ENCODE results near the gene PSMB5.

PSMB5 gene

DNA sequence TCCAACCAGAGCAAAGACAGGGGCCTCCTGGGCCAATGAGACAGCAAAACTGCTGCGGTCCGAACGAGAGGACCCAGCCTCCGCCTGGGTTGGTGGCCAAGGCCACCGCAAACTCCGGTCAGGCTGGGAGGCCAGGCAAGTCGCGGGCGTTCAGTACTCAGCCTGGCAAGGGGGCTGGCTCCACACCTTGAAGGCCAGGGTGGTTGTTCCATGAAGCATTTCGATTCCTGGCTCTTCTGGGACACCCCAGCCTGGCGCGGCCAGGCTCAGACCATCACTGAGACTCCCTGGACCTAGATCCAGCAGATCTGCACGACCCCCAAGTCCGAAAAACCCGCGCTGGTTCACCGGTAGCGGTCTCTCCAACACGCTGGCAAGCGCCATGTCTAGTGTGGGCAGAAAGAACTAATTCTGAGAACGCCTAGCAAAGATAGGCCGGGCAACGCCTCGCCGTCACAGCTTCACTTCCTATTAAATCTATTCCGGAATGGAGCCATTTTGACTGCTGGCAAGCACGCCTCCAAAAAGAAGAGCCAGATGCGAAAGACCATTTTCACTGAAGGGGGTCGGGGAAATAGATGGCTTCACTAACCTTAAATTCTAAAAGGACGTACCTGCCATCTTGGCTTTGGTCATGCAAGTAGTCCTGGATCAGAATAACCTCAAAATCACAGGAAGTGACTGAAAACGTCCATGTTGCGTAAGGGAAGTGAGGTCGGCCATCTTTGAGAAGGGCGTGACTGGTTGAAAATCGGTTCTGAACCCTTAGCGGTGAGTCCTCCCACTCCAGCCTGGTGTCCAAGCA, at the start of gene PSMB5:
Gene PSMB5, minus strand, starts transcription at position 403 of the 805 bp plus-strand sequence. Its CDS starts 19 bp downstream, at position 384.
- no peak for DNase-seq

DNA sequence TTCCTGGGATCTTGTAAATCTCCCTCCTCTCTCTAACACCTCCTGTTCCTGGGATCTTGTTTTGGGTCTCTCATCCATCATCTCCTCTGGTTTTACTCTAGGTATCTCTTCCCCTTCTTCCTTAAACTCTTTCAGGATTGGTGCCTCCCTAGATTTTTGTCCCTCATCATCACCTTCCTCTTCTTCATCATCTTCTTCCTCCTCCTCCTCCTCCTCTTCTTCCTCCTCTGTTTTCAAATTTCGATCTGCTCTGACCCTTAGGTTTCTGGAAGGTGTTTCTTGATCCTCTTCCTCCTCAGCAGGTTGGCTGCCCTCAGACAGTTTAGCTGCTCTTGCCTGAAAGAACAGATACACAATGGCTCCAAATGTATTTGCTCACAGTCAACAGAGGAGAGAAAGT, 45.8 kb upstream of the PSMB5 start:
- DNase-seq, result no peak

DNA sequence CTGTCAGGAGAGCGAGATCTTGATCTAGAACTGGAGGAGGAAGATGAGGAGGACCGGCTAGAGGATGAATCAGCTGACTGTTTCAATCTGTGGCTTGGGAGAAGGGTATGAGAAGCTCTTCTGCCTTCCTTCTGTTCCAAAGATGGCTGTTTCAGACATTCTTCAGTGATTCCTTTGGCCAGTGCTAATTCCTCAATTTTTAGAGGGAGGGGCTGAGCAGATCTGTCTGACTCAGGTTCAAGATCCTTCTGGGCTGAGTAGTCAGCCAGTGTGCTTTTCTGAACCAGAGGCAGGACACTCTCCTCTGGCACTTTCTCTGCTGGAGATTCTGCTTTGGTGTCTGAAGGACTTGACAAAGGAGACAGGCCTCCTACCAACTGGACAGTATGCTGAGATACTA, 45.0 kb upstream of the PSMB5 start:
- no peak for DNase-seq

DNA sequence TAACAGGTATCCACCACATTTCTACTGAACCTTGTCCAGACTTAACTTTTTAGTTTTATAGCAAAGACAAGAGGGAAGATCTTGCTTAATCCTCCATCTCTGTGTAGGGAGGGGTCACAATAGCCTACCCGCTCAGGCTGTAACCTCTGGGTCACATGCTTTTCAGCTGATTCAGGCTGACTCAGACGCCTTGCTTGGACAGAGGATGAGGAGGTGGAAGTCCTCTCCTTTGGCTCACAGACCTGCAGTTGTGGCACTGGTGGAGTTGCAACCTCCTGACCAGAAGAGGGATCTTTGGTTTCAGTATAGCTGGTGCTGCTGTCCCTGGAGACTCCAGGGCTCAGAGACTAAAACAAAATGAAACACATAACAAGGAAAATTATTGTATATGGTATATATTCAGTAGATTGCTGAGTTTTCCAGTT, 44.0 kb upstream of the PSMB5 start:
- no peak for DNase-seq

DNA sequence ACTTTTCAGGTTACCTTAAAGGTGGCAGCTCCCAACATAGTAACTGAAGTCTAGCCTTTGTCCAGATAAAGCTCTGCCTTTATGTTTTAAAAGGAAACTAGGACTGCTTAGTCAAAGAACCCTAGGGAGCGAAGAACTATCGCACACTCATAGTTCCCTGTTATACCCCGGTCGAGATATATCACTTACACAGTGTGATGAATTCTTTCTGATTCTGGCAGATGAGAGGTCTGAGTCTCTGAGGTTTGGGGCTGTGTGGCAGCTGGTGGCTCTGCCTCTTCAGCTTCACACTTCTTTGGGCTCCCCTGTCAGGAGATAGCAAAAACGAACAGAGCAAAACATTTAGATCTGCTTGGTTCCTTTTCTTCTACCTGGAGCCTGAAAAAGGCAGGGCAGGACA, 43.3 kb upstream of the PSMB5 start:
- no peak for DNase-seq

DNA sequence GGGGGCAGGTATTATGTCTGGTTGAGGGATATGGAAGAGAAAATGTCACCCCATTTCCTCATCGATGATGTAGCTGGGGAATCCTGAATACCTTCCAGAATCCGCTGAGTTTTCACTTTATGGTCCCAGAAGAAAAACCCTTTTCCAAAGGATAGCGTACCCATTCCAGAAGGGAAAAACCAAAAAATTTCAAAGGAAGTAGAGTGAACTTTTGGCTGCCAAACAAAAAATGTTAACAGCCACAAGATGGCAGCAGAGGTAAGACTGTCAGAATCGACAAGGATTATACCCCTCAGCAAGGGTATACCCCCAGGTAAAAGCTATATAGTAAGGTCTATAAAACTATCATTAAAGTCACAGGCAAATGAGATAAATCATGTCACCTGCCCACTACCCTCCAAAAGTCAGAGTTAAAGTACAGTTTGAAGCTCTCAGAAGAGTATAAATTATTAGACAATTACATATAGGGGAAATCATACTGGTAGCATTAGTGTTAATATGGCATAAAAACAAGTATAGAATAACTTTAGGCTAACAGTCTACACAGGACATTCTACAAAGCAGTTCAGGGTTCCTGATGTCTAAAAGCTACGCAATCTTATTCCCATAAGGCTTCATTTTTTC, 42.2 kb upstream of the PSMB5 start:
- no peak for DNase-seq

DNA sequence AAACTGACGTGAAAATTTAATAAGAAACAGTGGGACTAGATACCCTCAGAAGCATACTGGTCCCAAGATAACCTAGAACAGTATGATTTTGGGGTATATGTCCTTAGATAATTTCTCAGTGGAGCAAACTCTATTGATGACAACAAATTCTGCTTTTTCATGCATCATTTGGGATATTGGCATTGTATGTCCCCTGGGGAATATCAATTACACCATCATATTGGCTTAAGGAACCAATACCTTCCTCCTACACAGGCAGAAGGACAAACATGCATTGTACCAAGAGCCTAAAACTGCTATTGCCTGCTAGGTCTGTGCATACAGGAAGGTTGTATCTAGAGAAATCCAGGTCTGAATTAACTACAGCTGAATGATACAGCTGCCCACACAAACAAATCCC, 40.2 kb upstream of the PSMB5 start:
- no peak for DNase-seq

DNA sequence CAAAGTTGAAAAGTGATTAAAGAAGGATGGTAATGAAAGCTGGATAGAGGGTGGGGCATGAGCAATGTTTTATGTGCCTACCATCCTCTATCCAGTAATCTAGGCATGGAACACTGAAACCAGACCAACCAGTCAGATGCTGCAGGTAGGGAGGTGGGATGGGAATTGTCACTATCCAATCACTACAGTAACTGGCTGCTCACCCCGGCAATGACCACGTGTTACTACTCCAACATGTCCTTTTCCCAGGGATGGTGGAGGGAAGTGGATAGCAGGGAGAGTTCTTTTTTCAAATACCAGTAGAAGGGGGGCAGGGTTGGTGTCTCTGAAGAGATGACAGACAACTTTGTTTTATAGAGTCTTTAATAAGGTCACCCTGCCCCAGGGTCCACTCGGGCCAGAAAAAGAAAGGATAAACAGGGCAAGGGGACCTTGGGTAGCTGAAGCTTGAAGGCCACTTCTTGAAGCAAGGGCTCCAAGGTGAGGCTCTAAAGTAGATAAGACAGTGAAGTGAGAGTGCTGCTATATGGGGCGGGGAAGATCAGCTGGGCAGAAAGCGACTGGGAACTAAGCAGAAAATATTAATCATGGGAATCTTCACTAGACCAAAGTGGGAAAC, 37.3 kb upstream of the PSMB5 start:
- no peak for DNase-seq

DNA sequence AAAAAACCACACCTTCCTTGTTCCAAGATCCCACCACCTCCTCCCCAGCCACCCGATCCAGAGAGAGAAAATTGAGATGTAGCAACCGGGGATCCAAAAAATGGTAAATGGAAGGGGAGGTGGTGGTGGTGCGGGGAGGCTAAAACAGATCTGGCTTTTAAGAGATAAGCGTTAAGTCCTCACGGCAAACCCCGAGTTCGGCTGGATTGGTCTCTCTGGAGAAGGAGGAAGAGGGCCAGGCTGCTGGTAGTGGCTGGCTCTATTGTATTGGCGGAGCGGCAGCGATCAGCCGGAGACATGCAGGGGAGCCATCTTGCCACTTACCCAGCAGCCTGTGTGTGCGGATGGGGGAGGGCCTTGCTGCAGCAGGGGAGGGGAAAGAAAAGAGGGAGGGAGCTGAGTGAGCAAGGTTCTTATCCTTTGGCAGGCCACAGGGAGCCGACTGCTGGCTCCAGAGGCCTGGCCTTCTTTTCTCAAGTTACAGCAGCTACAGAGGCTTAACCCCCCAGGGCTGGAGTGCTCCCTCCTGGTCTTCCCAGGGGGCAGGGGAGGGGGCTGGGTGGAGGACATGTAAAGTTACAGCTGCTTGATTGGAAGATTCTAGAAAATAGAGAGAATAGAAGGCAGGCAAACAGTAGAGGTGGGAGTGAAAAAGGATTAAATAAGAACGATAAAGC, 36.7 kb upstream of the PSMB5 start:
- no peak for DNase-seq

DNA sequence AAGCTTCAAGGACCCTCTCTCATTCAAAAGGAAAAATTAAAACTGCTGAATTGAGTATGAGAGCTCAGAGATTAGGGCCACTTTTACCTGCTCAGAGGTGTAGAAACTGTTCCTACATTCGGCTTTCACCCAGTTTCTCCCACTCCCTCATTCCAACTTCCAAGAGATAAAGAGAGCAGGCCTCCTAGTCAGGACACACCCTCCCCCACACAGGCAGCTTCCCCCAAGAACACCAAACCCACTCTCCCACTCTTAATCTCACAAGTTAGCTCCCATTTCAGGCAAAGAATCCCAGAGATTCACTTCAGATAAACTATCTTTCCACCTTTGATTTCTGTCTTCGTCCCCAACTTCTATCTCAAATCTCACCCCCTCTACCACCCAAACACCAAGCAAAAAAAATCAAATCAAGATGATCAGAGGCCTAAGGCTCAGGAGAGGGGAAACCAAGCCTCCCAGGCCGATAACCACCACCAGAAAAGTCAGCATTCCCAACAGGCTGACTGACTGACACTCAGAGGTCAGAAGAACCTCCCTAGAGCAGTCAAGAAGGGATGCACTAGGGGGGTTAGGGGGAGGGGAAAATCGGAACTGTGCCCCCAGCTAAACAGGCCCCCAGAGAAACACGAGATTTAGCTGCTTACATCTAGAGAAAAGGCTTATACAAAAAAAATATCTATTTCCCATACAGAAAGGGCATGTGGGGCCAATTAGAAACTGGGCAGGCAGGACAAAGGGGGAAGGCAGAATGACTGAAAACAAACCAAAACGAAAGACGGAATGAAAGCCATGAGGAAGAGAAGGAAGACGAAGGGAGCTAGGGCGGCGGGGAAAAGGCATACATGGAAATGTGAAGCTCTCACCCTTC, 35.8 kb upstream of the PSMB5 start:
- DNase-seq, result no peak

DNA sequence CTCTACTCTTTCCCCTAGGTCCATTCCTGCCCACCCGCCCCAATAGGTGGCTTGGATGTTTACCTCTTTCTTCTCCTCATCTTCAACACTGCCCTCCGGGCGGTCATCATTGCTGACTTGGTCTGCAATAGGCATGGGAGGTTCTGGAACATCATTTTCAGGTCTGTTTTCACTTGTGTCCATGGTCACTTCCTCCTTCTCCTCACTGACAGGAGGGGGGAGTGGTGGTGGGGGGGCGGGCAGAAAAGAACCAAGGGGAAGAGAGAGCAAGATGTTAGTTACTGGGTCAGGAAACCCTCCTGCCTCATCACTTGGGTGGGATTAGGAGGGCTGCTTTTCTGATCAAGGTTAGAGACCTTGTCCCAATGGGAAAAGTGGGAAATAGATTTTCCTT, 34.7 kb upstream of the PSMB5 start:
- no peak for DNase-seq

DNA sequence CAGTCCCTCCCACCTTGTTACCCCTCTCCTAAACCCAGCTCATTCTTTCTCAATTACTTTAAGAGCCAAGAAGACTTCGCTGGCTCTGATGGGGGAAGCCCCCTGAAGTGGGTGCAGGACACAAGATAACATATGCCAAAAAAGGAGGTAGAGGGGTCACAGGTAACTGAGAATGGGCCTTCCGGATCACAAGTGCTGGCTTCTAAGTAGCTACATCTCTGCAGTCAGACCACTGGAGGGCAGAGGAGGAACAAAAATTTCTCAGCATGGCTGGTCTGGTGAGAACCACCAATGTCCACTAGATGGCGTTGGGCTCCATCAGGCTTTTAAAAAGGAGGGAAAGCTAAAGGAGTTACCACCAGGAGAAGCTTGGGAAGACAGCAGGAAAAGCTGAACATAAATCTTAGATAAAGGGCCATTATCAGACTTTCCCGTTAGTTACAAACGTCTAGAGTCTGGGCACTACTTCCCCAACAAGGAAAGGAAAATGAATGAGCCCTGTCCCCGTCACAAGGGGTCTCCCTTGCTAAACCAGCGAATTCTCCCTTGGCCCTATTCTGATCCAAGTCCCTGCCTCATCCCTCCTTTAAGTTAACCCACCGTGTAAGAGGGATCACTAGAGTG, 34.2 kb upstream of the PSMB5 start:
- no peak for DNase-seq

DNA sequence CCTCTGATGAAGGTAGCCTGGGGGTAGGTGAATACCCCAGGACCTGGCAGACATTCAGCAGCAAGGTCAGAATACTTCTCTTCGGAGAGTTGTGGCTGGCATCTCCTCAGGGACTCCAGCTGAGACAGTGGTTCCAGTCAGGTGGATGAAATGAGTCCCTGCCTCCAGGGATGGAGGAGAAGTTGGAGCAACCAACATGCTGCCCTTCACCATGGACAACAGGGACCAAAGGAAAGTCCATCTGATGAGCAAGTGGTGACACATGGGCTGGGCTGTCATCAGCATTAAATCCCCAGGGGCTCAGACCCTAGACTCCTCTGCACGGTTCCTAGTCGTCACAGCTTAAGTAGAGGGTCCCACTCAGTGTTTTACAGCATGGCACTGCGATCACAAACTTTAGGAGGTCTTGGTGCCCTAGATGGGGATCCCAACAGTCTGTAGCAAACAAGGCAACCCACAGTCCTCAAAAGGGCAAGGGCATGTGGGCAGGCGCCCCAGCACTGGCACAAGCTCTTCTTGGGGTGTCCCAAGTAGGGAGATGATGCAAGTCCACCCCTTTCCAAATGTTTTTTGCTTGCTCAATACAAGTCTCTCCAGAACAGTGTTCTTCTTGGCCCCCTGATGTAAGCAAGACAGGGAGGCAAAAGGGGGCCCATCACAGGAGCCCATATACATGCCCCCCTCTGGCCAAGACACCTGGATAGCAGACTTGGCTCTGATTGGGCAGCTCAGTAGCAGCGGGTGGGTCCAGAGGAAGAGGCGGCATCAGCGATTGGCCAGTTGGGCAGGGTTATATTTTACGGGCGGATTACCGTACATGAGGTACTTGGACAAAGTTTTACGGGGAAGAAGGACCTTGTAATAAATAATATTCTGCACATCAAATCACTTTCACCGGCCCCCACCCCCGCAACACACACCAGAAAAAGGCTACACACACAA, 33.4 kb upstream of the PSMB5 start:
- DNase-seq, result no peak

DNA sequence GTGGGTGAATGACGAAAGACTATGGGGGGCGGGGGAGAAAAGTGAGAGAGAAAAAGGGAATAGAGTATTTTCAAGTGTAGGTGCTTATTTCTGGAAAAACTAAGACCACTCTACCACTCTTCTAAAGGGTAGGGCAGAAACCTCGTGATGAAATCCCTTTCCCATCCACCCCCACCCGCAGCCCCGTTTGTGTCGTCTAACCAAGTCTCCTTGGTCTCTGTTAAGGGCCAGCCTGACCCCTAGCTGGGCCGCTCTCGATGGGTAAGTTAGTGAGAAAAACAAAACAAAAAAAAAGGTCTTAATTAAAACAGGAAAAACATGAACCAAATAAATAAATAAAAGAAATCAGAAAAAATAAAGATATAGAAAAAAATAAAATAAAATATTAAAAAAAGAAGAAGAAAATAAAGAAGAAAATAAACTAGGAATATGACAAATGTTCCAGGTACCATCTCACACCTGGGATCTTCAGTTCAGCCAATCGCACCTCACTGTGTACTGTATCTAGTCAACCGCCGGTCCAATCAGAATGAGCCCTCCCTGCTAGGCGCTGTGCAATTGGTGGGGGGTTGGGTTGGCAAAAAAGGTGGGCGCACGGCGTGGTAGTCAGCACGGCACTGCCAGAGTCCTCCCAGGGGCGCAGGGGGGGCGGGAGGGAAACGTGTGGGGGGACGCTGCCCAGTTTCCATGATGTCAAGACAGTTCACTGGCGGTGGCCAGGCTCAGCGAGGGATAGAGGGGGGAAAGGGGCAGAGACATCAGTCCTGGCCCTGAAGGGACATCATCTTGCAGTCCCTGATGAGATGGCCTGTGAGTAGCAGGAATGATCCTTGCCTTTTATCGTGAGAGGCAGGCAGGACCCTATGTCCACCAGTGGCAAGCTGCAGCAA, 32.4 kb upstream of the PSMB5 start:
- DNase-seq, result no peak

DNA sequence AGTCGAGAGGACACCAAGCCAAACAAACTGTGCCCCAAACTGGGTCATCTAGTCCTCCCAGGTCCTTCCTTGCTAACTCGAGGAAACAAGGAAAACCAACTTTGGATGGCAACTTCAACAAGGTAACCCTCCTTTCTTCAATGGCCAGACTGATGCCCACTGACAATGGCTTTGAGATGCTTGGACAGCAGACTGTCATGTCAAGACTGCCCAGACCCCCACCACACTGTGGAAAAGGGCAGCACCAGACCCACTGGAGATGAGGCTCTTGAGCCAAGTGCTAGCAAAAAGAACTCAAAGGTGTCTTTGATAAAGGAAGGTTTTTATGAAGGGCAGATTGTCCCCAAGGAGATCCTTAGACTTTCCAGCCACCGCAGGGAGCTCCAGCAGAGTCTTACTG, 31.7 kb upstream of the PSMB5 start:
- no peak for DNase-seq

DNA sequence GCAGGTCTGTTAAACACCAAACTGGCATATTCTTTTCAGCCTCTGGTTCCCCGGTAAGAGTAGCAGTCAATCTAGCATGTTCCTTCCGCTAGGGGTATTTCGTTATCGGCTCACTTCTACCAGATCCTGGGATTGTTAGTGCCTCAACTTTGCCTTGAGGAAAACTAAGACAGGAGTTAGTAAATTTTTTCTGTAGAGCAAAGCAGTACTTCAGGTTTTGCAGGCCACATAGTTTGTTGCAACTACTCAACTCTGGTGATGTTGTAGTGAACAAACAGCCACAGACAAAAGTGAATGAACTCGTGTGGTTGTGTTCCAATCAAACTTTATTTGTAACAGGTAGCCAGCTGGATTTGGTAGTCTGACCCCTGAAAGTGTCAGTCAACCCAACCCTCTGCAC, 28.9 kb upstream of the PSMB5 start:
- no peak for DNase-seq

DNA sequence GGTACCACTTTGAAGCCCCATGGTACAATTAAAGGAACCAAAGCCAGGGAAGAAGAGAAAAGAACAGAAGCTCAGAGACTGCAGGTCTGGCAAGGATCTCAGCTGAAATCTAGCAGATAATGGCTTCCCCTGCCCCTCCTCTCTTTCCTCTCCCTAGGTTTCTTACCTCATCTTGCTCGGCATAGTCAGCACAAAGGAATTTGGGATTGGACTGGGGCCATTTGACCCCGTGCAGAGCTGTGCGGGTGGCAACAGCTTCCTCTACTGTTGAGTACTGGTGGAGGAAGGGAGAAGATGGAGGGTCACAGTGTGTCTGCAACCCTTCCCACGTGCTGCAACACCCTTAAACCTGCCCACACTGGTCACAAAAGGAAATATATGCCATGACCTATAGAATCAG, 27.3 kb upstream of the PSMB5 start:
- DNase-seq, result no peak

DNA sequence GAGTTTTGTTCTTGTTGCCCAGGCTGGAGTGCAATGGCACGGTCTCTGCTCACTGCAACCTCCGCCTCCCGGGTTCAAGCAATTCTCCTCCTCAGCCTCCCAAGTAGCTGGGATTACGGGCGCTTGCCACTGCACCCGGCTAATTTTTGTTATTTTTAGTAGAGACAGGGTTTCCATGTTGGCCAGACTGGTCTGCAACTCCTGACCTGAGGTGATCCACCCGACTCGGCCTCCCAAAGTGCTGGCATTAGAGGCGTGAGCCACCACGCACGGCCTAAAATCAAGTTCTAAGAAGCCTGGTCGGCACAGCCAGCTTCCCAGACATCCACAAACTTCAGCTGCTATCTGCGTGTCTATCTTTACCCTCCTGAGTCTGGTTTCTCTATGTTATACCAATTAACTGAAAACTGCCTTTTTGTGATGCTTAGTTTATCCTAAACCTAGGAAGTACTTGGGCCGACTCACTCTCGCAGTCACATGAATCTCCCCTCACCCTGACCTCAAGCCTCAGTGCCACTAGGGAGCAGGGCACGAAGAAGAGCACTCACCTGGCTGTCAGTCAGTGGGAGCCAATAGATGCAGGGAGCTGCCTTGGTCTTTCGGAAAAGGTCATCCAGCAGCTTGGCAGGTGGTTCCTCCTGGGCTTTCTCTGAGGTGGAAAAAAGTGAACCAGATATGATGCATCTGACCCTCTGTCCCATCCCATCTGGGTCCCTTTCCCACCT, 26.0 kb upstream of the PSMB5 start:
- no peak for DNase-seq
